K562 (cell line): ENCODE measurements around the gene ASB10. TPM values are rescaled to one million over a fixed set of nuclear protein-coding genes. Genes with fewer than 3 reads are reported as not detected.

ENCODE experiments used
- BCL6 ChIP-seq: fragments of 250-450 bp; sonication (Bioruptor Pico); IDR thresholded peaks from 2 replicates; pipeline ENCODE4 v1.4.0; 2020
- SLC30A9 ChIP-seq: fragments of 250-450 bp; sonication (Bioruptor Pico); IDR thresholded peaks from 2 replicates; pipeline ENCODE4 v1.8.0; 2022; ENCODE audit warnings: mild to moderate bottlenecking, moderate library complexity
- TAL1 ChIP-seq: fragments of 450-650 bp; IDR thresholded peaks from 2 replicates; pipeline ENCODE4 v1.6.1; 2016; ENCODE audit warnings: mild to moderate bottlenecking
- polyA plus RNA-seq, 8 experiments: library from polyadenylated mRNA; depleted of rRNA in 4 of 8; stranded (reverse) in 5 of 8; unstranded in 3 of 8; fragments of >200 nt; fragmentation: Nextera tagmentation in 2 of 8; fragmentation: Illumina TruSeq in 1 of 8; extraction: Ambion mirVana in 2 of 8; extraction: Trizol in 1 of 8; gene quantifications; 2 replicates each; pipeline versions ENCODE4 v1.2.1 to v1.2.3, GENCODE V29; 2011 to 2014; ENCODE audit warnings: inconsistent platforms in 1 of 8, missing spikeins in 1 of 8
- total RNA-seq, 7 experiments: library from RNA; depleted of rRNA in 6 of 7; stranded (reverse); fragments of >200 nt in 6 of 7; fragmentation: Illumina TruSeq in 2 of 7; extraction: Trizol in 2 of 7; gene quantifications; 2 replicates each; pipeline versions ENCODE4 v1.2.1 to v1.2.3, GENCODE V29; 2011 to 2021; ENCODE audit warnings: low replicate concordance in 1 of 7
- TF ChIP-seq, protein P1 (sequence below), 2 experiments: IDR thresholded peaks in 1 of 2; conservative IDR thresholded peaks in 1 of 2; 2 replicates each; pipeline ENCODE4 v1.6.1; 2016; ENCODE audit warnings: low read depth in 2 of 2, mild to moderate bottlenecking in 1 of 2, missing compliant biosample characterization in 1 of 2, missing genetic modification characterization in 1 of 2, moderate library complexity in 1 of 2
- TF ChIP-seq, protein P2 (sequence below): IDR thresholded peaks from 2 replicates; pipeline ENCODE4 v1.6.1; 2011; ENCODE audit warnings: borderline replicate concordance, low read depth, mild to moderate bottlenecking, moderate library complexity, low read length; ENCODE audit not compliant: insufficient read depth, poor library complexity, severe bottlenecking
- TF ChIP-seq, protein P3 (sequence below): fragments of 450-650 bp; conservative IDR thresholded peaks from 2 replicates; pipeline ENCODE4 v1.6.1; 2016; ENCODE audit warnings: missing genetic modification characterization, low read depth, mild to moderate bottlenecking, missing compliant biosample characterization, moderate library complexity
- TF ChIP-seq, protein P4 (sequence below), 3 experiments: IDR thresholded peaks in 2 of 3; conservative IDR thresholded peaks in 1 of 3; 2 replicates each; pipeline ENCODE4 v1.5.1; 2011 to 2012; ENCODE audit warnings: low read length in 3 of 3, mild to moderate bottlenecking in 3 of 3, control low read depth in 2 of 3, improper control_type of control experiment in 1 of 3, inconsistent platforms in 1 of 3, low read depth in 1 of 3, mixed read lengths in 1 of 3, moderate library complexity in 1 of 3; ENCODE audit not compliant: insufficient read depth in 2 of 3

ASB10 gene
- total and polyA plus RNA-seq, 9 of the 15 experiments (the other 6 are each of a cell fraction or from before 2014, with no cell fraction given): not detected

DNA sequence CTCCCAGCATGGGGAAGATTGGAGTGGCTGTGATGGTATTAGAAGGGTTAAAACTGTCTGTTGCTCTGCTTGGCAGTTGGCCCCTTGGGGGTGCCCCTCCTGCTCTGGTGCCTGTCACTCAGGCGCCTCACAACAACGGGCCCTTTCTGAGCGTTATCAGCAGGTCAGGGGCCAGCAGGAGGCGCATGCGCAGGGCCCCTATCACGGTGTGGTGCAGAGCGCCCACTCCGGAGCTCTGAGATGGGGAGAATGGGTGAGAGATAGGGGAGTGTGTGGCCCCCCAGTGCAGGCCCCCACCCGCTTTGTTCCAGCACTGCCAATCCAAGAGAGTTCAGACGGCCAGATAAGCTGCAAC is 44.4 kb downstream of the ASB10 start (continued):
- TF ChIP-seq, protein P1, sequence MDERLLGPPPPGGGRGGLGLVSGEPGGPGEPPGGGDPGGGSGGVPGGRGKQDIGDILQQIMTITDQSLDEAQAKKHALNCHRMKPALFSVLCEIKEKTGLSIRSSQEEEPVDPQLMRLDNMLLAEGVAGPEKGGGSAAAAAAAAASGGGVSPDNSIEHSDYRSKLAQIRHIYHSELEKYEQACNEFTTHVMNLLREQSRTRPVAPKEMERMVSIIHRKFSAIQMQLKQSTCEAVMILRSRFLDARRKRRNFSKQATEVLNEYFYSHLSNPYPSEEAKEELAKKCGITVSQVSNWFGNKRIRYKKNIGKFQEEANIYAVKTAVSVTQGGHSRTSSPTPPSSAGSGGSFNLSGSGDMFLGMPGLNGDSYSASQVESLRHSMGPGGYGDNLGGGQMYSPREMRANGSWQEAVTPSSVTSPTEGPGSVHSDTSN (CRISPR knock-in tag; IDR thresholded peaks at IDR 0.05; ENCODE audit: low read depth): peak; percentile 36; the same call in 1 of the 2 replicates
- TF ChIP-seq, protein P1 (tag; conservative IDR thresholded peaks at IDR 0.05; ENCODE audit: low read depth): 0 out of 2 replicates have a peak, but pooled peaks have one; percentile 19
- TF ChIP-seq, protein P2, sequence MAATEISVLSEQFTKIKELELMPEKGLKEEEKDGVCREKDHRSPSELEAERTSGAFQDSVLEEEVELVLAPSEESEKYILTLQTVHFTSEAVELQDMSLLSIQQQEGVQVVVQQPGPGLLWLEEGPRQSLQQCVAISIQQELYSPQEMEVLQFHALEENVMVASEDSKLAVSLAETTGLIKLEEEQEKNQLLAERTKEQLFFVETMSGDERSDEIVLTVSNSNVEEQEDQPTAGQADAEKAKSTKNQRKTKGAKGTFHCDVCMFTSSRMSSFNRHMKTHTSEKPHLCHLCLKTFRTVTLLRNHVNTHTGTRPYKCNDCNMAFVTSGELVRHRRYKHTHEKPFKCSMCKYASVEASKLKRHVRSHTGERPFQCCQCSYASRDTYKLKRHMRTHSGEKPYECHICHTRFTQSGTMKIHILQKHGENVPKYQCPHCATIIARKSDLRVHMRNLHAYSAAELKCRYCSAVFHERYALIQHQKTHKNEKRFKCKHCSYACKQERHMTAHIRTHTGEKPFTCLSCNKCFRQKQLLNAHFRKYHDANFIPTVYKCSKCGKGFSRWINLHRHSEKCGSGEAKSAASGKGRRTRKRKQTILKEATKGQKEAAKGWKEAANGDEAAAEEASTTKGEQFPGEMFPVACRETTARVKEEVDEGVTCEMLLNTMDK: peak; percentile 3
- no peak for TF ChIP-seq SLC30A9 (CRISPR knock-in tag)
- no peak for TF ChIP-seq BCL6
- TF ChIP-seq TAL1: no peak
- TF ChIP-seq, protein P3, sequence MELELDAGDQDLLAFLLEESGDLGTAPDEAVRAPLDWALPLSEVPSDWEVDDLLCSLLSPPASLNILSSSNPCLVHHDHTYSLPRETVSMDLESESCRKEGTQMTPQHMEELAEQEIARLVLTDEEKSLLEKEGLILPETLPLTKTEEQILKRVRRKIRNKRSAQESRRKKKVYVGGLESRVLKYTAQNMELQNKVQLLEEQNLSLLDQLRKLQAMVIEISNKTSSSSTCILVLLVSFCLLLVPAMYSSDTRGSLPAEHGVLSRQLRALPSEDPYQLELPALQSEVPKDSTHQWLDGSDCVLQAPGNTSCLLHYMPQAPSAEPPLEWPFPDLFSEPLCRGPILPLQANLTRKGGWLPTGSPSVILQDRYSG (tag): no peak
- TF ChIP-seq, protein P4, sequence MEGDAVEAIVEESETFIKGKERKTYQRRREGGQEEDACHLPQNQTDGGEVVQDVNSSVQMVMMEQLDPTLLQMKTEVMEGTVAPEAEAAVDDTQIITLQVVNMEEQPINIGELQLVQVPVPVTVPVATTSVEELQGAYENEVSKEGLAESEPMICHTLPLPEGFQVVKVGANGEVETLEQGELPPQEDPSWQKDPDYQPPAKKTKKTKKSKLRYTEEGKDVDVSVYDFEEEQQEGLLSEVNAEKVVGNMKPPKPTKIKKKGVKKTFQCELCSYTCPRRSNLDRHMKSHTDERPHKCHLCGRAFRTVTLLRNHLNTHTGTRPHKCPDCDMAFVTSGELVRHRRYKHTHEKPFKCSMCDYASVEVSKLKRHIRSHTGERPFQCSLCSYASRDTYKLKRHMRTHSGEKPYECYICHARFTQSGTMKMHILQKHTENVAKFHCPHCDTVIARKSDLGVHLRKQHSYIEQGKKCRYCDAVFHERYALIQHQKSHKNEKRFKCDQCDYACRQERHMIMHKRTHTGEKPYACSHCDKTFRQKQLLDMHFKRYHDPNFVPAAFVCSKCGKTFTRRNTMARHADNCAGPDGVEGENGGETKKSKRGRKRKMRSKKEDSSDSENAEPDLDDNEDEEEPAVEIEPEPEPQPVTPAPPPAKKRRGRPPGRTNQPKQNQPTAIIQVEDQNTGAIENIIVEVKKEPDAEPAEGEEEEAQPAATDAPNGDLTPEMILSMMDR (IDR thresholded peaks at IDR 0.05 in 2 of 3, conservative IDR thresholded peaks at IDR 0.05 in 1 of 3; ENCODE audit: insufficient read depth in 2 of 3, low read depth in 1 of 3, low read length in 3 of 3): peak; percentile 19 to 34 (median 28); a peak in 3 of 6 replicates
